Muscle of arm (tissue), 12 donors: ENCODE data around the gene USH2A. TPM values are rescaled to one million over a fixed set of nuclear protein-coding genes. Genes with fewer than 3 reads are reported as not detected.
"Not testable (repeated sequence)": the region's sequence is repeated elsewhere in the genome, so short reads cannot be mapped to it uniquely, and the experiment has no call there.

Source experiments
- DNase-seq: peaks from one replicate; pipeline ENCODE4 v3.0.0-alpha.2; 2013
- polyA plus RNA-seq, 12 donors: library from polyadenylated mRNA; unstranded; fragments of 120-200 nt; gene quantifications; one replicate each; pipeline ENCODE4 v1.2.1, GENCODE V29; 2013; ENCODE audit not compliant: insufficient read length in 12 of 12

USH2A gene
- polyA plus RNA-seq, 12 donors = 0.04 to 0.19 (median 0.08) TPM; not detected in 2

GRCh38 chr1:216047811-216048572, 375.3 kb downstream of the USH2A start:
- DNase-seq = no peak

GRCh38 chr1:216046336-216046735, 376.9 kb downstream of the USH2A start:
- no peak for DNase-seq

- DNase-seq = no peak
These were observed 377.8 kb downstream of the USH2A start for GRCh38 chr1:216045400-216045799.

GRCh38 chr1:216044538-216044937, 378.7 kb downstream of the USH2A start:
- no peak for DNase-seq

GRCh38 chr1:216034506-216034905, 388.7 kb downstream of the USH2A start:
- DNase-seq = no peak

- no peak for DNase-seq
These were observed 390.2 kb downstream of the USH2A start for GRCh38 chr1:216032961-216033614.

GRCh38 chr1:216032284-216032683, 391.0 kb downstream of the USH2A start:
- no peak for DNase-seq

- DNase-seq = no peak
These were observed 394.6 kb downstream of the USH2A start for GRCh38 chr1:216028631-216029030.

- no peak for DNase-seq
These were observed 398.7 kb downstream of the USH2A start for GRCh38 chr1:216024546-216024945.

- DNase-seq = no peak
These were observed 402.4 kb downstream of the USH2A start for GRCh38 chr1:216020743-216021345.

- no peak for DNase-seq
These were observed 408.1 kb downstream of the USH2A start for GRCh38 chr1:216015116-216015515.

- no peak for DNase-seq
These were observed 409.2 kb downstream of the USH2A start for GRCh38 chr1:216014086-216014485.

- not testable (repeated sequence) for DNase-seq
These were observed 413.8 kb downstream of the USH2A start for GRCh38 chr1:216009456-216009855.

GRCh38 chr1:216005916-216006315, 417.3 kb downstream of the USH2A start:
- no peak for DNase-seq

- peak; percentile 28 for DNase-seq
These were observed 430.6 kb downstream of the USH2A start for GRCh38 chr1:215992620-215993019.

- no peak for DNase-seq
These were observed 436.0 kb downstream of the USH2A start for GRCh38 chr1:215987092-215987875.

GRCh38 chr1:215986401-215986800, 436.8 kb downstream of the USH2A start:
- DNase-seq = no peak

- no peak for DNase-seq
These were observed 439.6 kb downstream of the USH2A start for GRCh38 chr1:215983680-215984079.

GRCh38 chr1:215971793-215972441, 451.3 kb downstream of the USH2A start:
- no peak for DNase-seq

GRCh38 chr1:215970406-215970805, 452.8 kb downstream of the USH2A start:
- no peak for DNase-seq

GRCh38 chr1:215963621-215964020, 459.6 kb downstream of the USH2A start:
- DNase-seq = no peak

- DNase-seq = no peak
These were observed 460.2 kb downstream of the USH2A start for GRCh38 chr1:215963040-215963439.
